HCT116 (cell line): ENCODE measurements around the gene CDC42SE2. TPM values are rescaled to one million over a fixed set of nuclear protein-coding genes. Genes with fewer than 3 reads are reported as not detected.

ENCODE experiments used
- ATAC-seq: fragments of 200-7000 bp; cut with Tn5 transposase; 2 replicates; pipeline ENCODE4 v1.9.1; 2020; ENCODE audit warnings: mild to moderate bottlenecking, moderate library complexity
- BruUV-seq: library from RNA; stranded (reverse); fragments of 400-500 nt; replicated peaks from 2 replicates; lab custom pipeline; 2021; lab: Mats Ljungman, UMichigan
- CTCF ChIA-PET: fragments of 300-600 bp; sonication (Branson Sonifier 250); formaldehyde crosslinking; loops from one replicate; lab custom pipeline; 2021; ENCODE audit warnings: antibody characterized with exemption; lab: Charles Lee
- POLR2A ChIA-PET: fragments of 300-600, 350-600 bp; sonication (Branson Sonifier 250); formaldehyde crosslinking; loops from one replicate; lab custom pipeline; 2021; ENCODE audit warnings: antibody characterized with exemption; lab: Charles Lee
- RAD21 ChIA-PET, 2 experiments: fragments of 300-600 bp; sonication (Branson Sonifier 250); formaldehyde crosslinking; loops; one replicate each; lab custom pipeline; 2023; ENCODE audit warnings: low total read pairs in 2 of 2; ENCODE audit not compliant: uncharacterized antibody in 2 of 2, unreplicated experiment in 2 of 2, low non-redundant PET in 1 of 2; lab: Charles Lee
- DNase-seq: peaks from one replicate; pipeline ENCODE4 v3.0.0-alpha.2; 2010; ENCODE audit warnings: low read depth, low spot score
- H2AFZ ChIP-seq: fragments of 200-600 bp; shearing (Covaris generic), sonication (generic); 2 replicates; pipeline ENCODE4 v1.6.1; 2017; ENCODE audit warnings: low read depth, mixed run types, mixed read lengths, antibody characterized with exemption, low read length; ENCODE audit not compliant: poor library complexity, severe bottlenecking
- H3K27ac ChIP-seq: 2 replicates; pipeline ENCODE4 v1.5.1; 2012; ENCODE audit warnings: low read depth, low read length
- H3K27me3 ChIP-seq: fragments of 200-600 bp; sonication (generic); 2 replicates; pipeline ENCODE4 v1.6.1; 2016; ENCODE audit warnings: mixed run types, low read length, mixed read lengths; ENCODE audit not compliant: insufficient read depth
- H3K36me3 ChIP-seq, 2 experiments: fragments of 200-500 bp in 1 of 2; fragments of 200-600 bp in 1 of 2; sonication (Bioruptor generic) in 1 of 2; sonication (generic) in 1 of 2; 2 replicates each; pipeline versions ENCODE4 v1.5.1 to v1.6.1; 2014 to 2016; ENCODE audit warnings: low read length in 2 of 2, inconsistent platforms in 1 of 2, mixed read lengths in 1 of 2, mixed run types in 1 of 2; ENCODE audit not compliant: insufficient read depth in 2 of 2, control insufficient read depth in 1 of 2
- H3K4me1 ChIP-seq, 2 experiments: fragments of 200-600 bp in 1 of 2; sonication (generic) in 1 of 2; 2 replicates each; pipeline versions ENCODE4 v1.5.1 to v1.6.1; 2012 to 2017; ENCODE audit warnings: low read length in 2 of 2, inconsistent platforms in 1 of 2, mild to moderate bottlenecking in 1 of 2, mixed read lengths in 1 of 2, mixed run types in 1 of 2, moderate library complexity in 1 of 2; ENCODE audit not compliant: insufficient read depth in 2 of 2, control insufficient read depth in 1 of 2
- H3K4me2 ChIP-seq: fragments of 200-600 bp; sonication (generic); 2 replicates; pipeline ENCODE4 v1.6.1; 2017; ENCODE audit warnings: mixed run types, low read length, mixed read lengths
- H3K4me3 ChIP-seq, 2 experiments: fragments of 200-600 bp in 1 of 2; sonication (generic) in 1 of 2; replicated peaks in 1 of 2; 2 replicates each; pipeline ENCODE4 v1.5.1; 2011 to 2016; ENCODE audit warnings: low read length in 2 of 2, control low read depth in 1 of 2, low read depth in 1 of 2, mild to moderate bottlenecking in 1 of 2, mixed read lengths in 1 of 2, mixed run types in 1 of 2
- H3K79me2 ChIP-seq: fragments of 200-600 bp; sonication (generic); 2 replicates; pipeline ENCODE4 v1.6.1; 2017; ENCODE audit warnings: mild to moderate bottlenecking, mixed run types, low read length, moderate library complexity, mixed read lengths; ENCODE audit not compliant: insufficient read depth
- H3K9ac ChIP-seq: fragments of 200-600 bp; sonication (generic); 2 replicates; pipeline ENCODE4 v1.6.1; 2016; ENCODE audit warnings: low read length, mixed read lengths
- H3K9me2 ChIP-seq: fragments of 200-600 bp; sonication (generic), shearing (Covaris generic); 2 replicates; pipeline ENCODE4 v1.6.1; 2017; ENCODE audit warnings: mixed run types, mild to moderate bottlenecking, moderate library complexity; ENCODE audit not compliant: insufficient read depth
- H3K9me3 ChIP-seq, 2 experiments: fragments of 200-500 bp in 1 of 2; fragments of 200-600 bp in 1 of 2; sonication (Bioruptor generic) in 1 of 2; sonication (generic) in 1 of 2; 2 replicates each; pipeline ENCODE4 v1.6.1; 2014 to 2017; ENCODE audit warnings: low read length in 2 of 2, mixed read lengths in 2 of 2, inconsistent platforms in 1 of 2, low read depth in 1 of 2, mild to moderate bottlenecking in 1 of 2, mixed run types in 1 of 2, moderate library complexity in 1 of 2; ENCODE audit not compliant: control insufficient read depth in 1 of 2, insufficient read depth in 1 of 2
- H4K20me1 ChIP-seq: fragments of 200-600 bp; sonication (generic), shearing (Covaris generic); 2 replicates; pipeline ENCODE4 v1.6.1; 2017; ENCODE audit warnings: mixed run types, mild to moderate bottlenecking, moderate library complexity; ENCODE audit not compliant: insufficient read depth
- ATF3 ChIP-seq: IDR thresholded peaks from 2 replicates; pipeline ENCODE4 v1.6.1; 2012
- CEBPB ChIP-seq: IDR thresholded peaks from 2 replicates; pipeline ENCODE4 v1.6.1; 2012; ENCODE audit warnings: low read depth
- CTCF ChIP-seq, 3 experiments: fragments of 200-600 bp in 1 of 3; sonication (generic) in 1 of 3; IDR thresholded peaks in 2 of 3; conservative IDR thresholded peaks in 1 of 3; 2 replicates each; pipeline ENCODE4 v1.5.1; 2012 to 2017; ENCODE audit warnings: low read depth in 2 of 3, low read length in 2 of 3, antibody characterized with exemption in 1 of 3, borderline replicate concordance in 1 of 3, control low read depth in 1 of 3, mild to moderate bottlenecking in 1 of 3, mixed read lengths in 1 of 3, mixed run types in 1 of 3, moderate library complexity in 1 of 3; ENCODE audit not compliant: insufficient read depth in 1 of 3
- ELF1 ChIP-seq: IDR thresholded peaks from 2 replicates; pipeline ENCODE4 v1.6.1; 2012; ENCODE audit warnings: low read depth, borderline replicate concordance
- EZH2 ChIP-seq: fragments of 200-600 bp; sonication (generic); IDR thresholded peaks from 2 replicates; pipeline ENCODE4 v1.6.1; 2017; ENCODE audit warnings: antibody characterized with exemption, mixed run types
- EZH2phosphoT487 ChIP-seq: fragments of 200-600 bp; IDR thresholded peaks from 2 replicates; pipeline ENCODE4 v1.6.1; 2018; ENCODE audit warnings: antibody characterized with exemption, borderline replicate concordance
- FOSL1 ChIP-seq: IDR thresholded peaks from 2 replicates; pipeline ENCODE4 v1.6.1; 2012; ENCODE audit warnings: low read depth
- POLR2A ChIP-seq: IDR thresholded peaks from 2 replicates; pipeline ENCODE4 v1.7.0; 2011; ENCODE audit warnings: borderline replicate concordance; ENCODE audit not compliant: insufficient read depth, insufficient read length; ENCODE audit errors: extremely low read depth
- POLR2AphosphoS5 ChIP-seq: IDR thresholded peaks from 2 replicates; pipeline ENCODE4 v1.6.1; 2011; ENCODE audit warnings: mild to moderate bottlenecking, low read depth, low read length, moderate library complexity
- REST ChIP-seq: IDR thresholded peaks from 2 replicates; pipeline ENCODE4 v1.6.1; 2012; ENCODE audit warnings: low read depth
- SP1 ChIP-seq: IDR thresholded peaks from 2 replicates; pipeline ENCODE4 v1.6.1; 2012; ENCODE audit warnings: low read depth
- SRF ChIP-seq: IDR thresholded peaks from 2 replicates; pipeline ENCODE4 v1.6.1; 2012; ENCODE audit warnings: low read depth
- intact Hi-C: fragments of 100-400 bp; cut with micrococcal nuclease; formaldehyde crosslinking; loops from 2 replicates; pipeline ENCODE4 v1.10.0; 2022
- total RNA-seq: library from RNA; stranded (reverse); gene quantifications from one replicate; pipeline ENCODE4 v1.2.1, GENCODE V29; 2021; ENCODE audit not compliant: unreplicated experiment

Gene CDC42SE2
- total RNA-seq, 1 experiment from 2014 or later: 27.0 TPM

- H3K36me3 ChIP-seq: no peaks in the 10 kb centered on the region
- intact Hi-C loops: no loop called here
- H2AFZ ChIP-seq: no peak overlapping the region
- peaks cover 7 to 9% of the 10 kb centered on the region in 2 experiments for H3K4me1 ChIP-seq
- ChIA-PET RAD21 (no interaction called here), CTCF (no interaction called here), POLR2A (no interaction called here)
- H3K4me3 ChIP-seq: no peak overlapping the region
- no peaks in the 10 kb centered on the region for H3K27me3 ChIP-seq
- no peak overlapping the region for H3K27ac ChIP-seq
- H3K9me2 ChIP-seq: no peaks in the 10 kb centered on the region
- no peak overlapping the region for H3K4me2 ChIP-seq
- H4K20me1 ChIP-seq: no peaks in the 10 kb centered on the region
- DNase-seq: no peak
- no peak overlapping the region for H3K9ac ChIP-seq
- no peak for ATAC-seq
- TF ChIP-seq EZH2 (no peak), SP1 (no peak), FOSL1 (no peak), ELF1 (no peak), SRF (no peak), CEBPB (no peak), EZH2phosphoT487 (no peak), CTCF (IDR thresholded peaks at IDR 0.05 in 2 of 3, conservative IDR thresholded peaks at IDR 0.05 in 1 of 3; ENCODE audit: borderline replicate concordance in 1 of 3, insufficient read depth in 1 of 3, low read depth in 2 of 3, low read length in 2 of 3) (no peak)
- H3K79me2 ChIP-seq: peaks cover 61% of the 10 kb centered on the region
- H3K9me3 ChIP-seq: no peaks in the 10 kb centered on the region
- BruUV-seq: no TSS peak
Observed at GRCh38 chr5:131316822-131317221, 53.0 kb downstream of the CDC42SE2 start.

- H3K27ac ChIP-seq: no peak overlapping the region
- DNase-seq: no peak
- H3K4me2 ChIP-seq: no peak overlapping the region
- peaks cover 3 to 5% of the 10 kb centered on the region in 2 experiments; a peak in 3 of 4 replicates for H3K4me1 ChIP-seq
- ChIA-PET CTCF (no interaction called here), POLR2A (no interaction called here), RAD21 (no interaction called here)
- no peak overlapping the region for H3K4me3 ChIP-seq
- ATAC-seq: no peak
- H3K27me3 ChIP-seq: no peaks in the 10 kb centered on the region
- TF ChIP-seq ATF3 (no peak), ELF1 (no peak), REST (no peak), SP1 (no peak), CEBPB (no peak), FOSL1 (no peak), POLR2AphosphoS5 (no peak), POLR2A (no peak)
- H3K79me2 ChIP-seq: peaks cover 65% of the 10 kb centered on the region
- H2AFZ ChIP-seq: no peak overlapping the region
- no peaks in the 10 kb centered on the region for H3K36me3 ChIP-seq
- H3K9ac ChIP-seq: no peak overlapping the region
- no peaks in the 10 kb centered on the region for H3K9me2 ChIP-seq
- H4K20me1 ChIP-seq: no peaks in the 10 kb centered on the region
- intact Hi-C loops: no loop called here
- no peaks in the 10 kb centered on the region for H3K9me3 ChIP-seq
- no TSS peak for BruUV-seq
Observed at GRCh38 chr5:131318455-131318854, 54.6 kb downstream of the CDC42SE2 start.
